Smooth muscle cell (in vitro differentiated cells): Measurements from ENCODE around the gene URI1. TPM values are rescaled to one million over a fixed set of nuclear protein-coding genes. Genes with fewer than 3 reads are reported as not detected.

Experiments
- DNase-seq: peaks from one replicate; lab custom pipeline; 2025; ENCODE audit not compliant: unreplicated experiment; lab: John Stamatoyannopoulos, UW
- H2AFZ ChIP-seq: fragments of 200-600 bp; sonication (generic); 2 replicates; pipeline ENCODE4 v1.6.0; 2016; ENCODE audit warnings: antibody characterized with exemption, low read depth, mild to moderate bottlenecking
- H3F3A ChIP-seq: fragments of 200-600 bp; sonication (generic); 2 replicates; pipeline ENCODE4 v1.6.0; 2017; ENCODE audit warnings: antibody characterized with exemption, low read depth
- H3K27ac ChIP-seq: fragments of 200-600 bp; sonication (generic); 2 replicates; pipeline ENCODE4 v1.5.1; 2016; ENCODE audit warnings: low read depth, mild to moderate bottlenecking
- H3K27me3 ChIP-seq: fragments of 200-600 bp; sonication (generic); 2 replicates; pipeline ENCODE4 v1.6.1; 2016; ENCODE audit warnings: low read depth, mild to moderate bottlenecking
- H3K36me3 ChIP-seq: fragments of 200-600 bp; sonication (generic); 2 replicates; pipeline ENCODE4 v1.5.1; 2016; ENCODE audit warnings: low read depth
- H3K4me1 ChIP-seq: fragments of 200-600 bp; sonication (generic); 2 replicates; pipeline ENCODE4 v1.5.1; 2016; ENCODE audit warnings: low read depth
- H3K4me2 ChIP-seq: fragments of 200-600 bp; sonication (generic); 2 replicates; pipeline ENCODE4 v1.6.0; 2016; ENCODE audit warnings: mild to moderate bottlenecking
- H3K4me3 ChIP-seq: fragments of 200-600 bp; sonication (generic); 2 replicates; pipeline ENCODE4 v1.5.1; 2016; ENCODE audit warnings: mild to moderate bottlenecking
- H3K79me2 ChIP-seq: fragments of 200-600 bp; sonication (generic); 2 replicates; pipeline ENCODE4 v1.6.0; 2016; ENCODE audit warnings: low read depth, mild to moderate bottlenecking
- H3K9ac ChIP-seq: fragments of 200-600 bp; sonication (generic); 2 replicates; pipeline ENCODE4 v1.6.0; 2016; ENCODE audit warnings: low read depth
- H3K9me3 ChIP-seq: fragments of 200-600 bp; sonication (generic); replicated peaks from 2 replicates; pipeline ENCODE4 v1.5.1; 2016; ENCODE audit warnings: low read depth
- H4K20me1 ChIP-seq: fragments of 200-600 bp; sonication (generic); 2 replicates; pipeline ENCODE4 v1.6.0; 2016; ENCODE audit warnings: low read depth
- WGBS: methylation state at CpG from one replicate; pipeline ENCODE4 v1.1.7; 2016; ENCODE audit warnings: low lambda C conversion rate; 5-methylcytosine and 5-hydroxymethylcytosine counted together
- polyA plus RNA-seq: library from polyadenylated mRNA; unstranded; fragments of >200 nt; fragmentation: Nextera tagmentation; extraction: Ambion mirVana; gene quantifications from 2 replicates; pipeline ENCODE4 v1.2.1, GENCODE V29; 2016
- total RNA-seq: library from RNA; depleted of rRNA; stranded (reverse); fragments of >200 nt; gene quantifications from 2 replicates; pipeline ENCODE4 v1.2.3, GENCODE V29; 2014
- TF ChIP-seq, protein P1 (sequence below): fragments of 200-600 bp; sonication (generic); IDR thresholded peaks from 2 replicates; pipeline ENCODE4 v1.5.1; 2017; ENCODE audit warnings: borderline replicate concordance, mild to moderate bottlenecking, antibody characterized with exemption; ENCODE audit not compliant: insufficient read depth, poor library complexity, severe bottlenecking

The URI1 gene
- total and polyA plus RNA-seq, 2 experiments from 2014 or later: 39.3 to 47.6 TPM

DNA sequence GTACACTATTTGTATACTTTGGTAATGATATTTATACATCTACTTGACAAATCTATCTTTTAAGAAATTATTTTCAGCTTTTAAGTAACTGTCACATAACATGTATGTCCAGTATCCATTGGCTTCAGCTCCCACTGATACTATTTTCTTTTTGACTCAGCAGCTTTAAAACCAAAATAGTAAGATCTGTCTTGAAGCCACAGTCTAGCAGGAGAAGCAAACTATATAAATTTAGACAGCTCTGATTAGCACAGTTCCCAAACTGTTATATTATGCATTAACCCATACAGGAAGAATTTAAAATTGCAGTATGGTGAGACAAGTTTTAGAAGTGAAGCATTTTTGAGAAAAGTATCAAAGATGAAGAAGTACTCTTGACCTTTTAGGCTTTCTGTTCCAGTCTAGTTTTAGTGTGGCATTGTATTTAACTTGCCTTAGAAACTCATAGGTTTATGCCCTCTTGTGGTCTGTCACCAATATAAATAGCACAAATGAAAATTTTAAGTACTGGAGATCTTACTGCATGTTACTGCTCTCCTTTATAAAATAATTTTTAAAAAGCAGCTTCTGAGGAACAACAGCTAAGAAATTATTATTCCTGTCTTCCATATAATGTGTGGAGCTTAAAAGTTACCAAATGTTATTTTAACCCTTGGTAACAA, 24.7 kb downstream of the URI1 start:
- H3K4me2 ChIP-seq: peak overlapping the region; percentile 2

DNA sequence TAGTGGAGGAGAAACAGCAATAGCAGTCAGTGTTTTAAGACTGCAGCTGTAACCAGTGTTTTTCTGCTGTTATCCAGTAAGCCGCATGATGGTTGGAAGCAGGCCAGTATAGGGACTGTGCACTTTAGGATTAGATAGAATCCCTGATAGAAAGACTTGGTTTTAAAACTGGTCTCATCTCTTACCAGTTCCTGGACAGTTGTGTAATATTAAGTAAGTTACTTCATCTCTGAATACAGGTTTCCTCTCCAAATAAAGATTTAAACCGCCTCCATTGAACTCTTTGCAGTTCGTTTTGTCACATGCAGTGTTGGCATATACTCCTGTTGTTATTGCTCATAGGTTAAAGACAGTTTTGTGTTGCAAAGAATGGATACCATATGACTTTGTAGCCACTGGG, 25.6 kb downstream of the URI1 start:
- no peak overlapping the region for H3K4me3 ChIP-seq
- peaks cover 8% of the 10 kb centered on the region for H3K4me1 ChIP-seq
- H3K9me3 ChIP-seq: no peaks in the 10 kb centered on the region
- H3K36me3 ChIP-seq: no peaks in the 10 kb centered on the region
- no peak overlapping the region for H3K27ac ChIP-seq
- H2AFZ ChIP-seq: no peak overlapping the region
- peaks cover 100% of the 10 kb centered on the region for H4K20me1 ChIP-seq
- peak overlapping the region; percentile 16 for H3K4me2 ChIP-seq
- 76% methylated on average over 3 of the region's 3 CpGs for WGBS
- no peaks in the 10 kb centered on the region for H3K27me3 ChIP-seq
- peaks cover 97% of the 10 kb centered on the region for H3K79me2 ChIP-seq
- H3K9ac ChIP-seq: no peak overlapping the region
- no peak for DNase-seq
- TF ChIP-seq, protein P1, sequence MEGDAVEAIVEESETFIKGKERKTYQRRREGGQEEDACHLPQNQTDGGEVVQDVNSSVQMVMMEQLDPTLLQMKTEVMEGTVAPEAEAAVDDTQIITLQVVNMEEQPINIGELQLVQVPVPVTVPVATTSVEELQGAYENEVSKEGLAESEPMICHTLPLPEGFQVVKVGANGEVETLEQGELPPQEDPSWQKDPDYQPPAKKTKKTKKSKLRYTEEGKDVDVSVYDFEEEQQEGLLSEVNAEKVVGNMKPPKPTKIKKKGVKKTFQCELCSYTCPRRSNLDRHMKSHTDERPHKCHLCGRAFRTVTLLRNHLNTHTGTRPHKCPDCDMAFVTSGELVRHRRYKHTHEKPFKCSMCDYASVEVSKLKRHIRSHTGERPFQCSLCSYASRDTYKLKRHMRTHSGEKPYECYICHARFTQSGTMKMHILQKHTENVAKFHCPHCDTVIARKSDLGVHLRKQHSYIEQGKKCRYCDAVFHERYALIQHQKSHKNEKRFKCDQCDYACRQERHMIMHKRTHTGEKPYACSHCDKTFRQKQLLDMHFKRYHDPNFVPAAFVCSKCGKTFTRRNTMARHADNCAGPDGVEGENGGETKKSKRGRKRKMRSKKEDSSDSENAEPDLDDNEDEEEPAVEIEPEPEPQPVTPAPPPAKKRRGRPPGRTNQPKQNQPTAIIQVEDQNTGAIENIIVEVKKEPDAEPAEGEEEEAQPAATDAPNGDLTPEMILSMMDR: no peak
- H3F3A ChIP-seq: no peaks in the 10 kb centered on the region

More for the DNA sequence above, 24.7 kb downstream of the URI1 start:
- peak overlapping the region; percentile 14 for H3K27ac ChIP-seq
- H3K36me3 ChIP-seq: no peaks in the 10 kb centered on the region
- no peaks in the 10 kb centered on the region for H3K27me3 ChIP-seq
- DNase-seq: no peak
- no peaks in the 10 kb centered on the region for H3F3A ChIP-seq
- H3K9ac ChIP-seq: no peak overlapping the region
- no peak overlapping the region for H2AFZ ChIP-seq
- H3K79me2 ChIP-seq: peaks cover 97% of the 10 kb centered on the region
- H4K20me1 ChIP-seq: peaks cover 99% of the 10 kb centered on the region
- H3K4me1 ChIP-seq: peaks cover 8% of the 10 kb centered on the region
- no peaks in the 10 kb centered on the region for H3K9me3 ChIP-seq
- H3K4me3 ChIP-seq: no peak overlapping the region
- TF ChIP-seq, protein P1: peak; percentile 22

DNA sequence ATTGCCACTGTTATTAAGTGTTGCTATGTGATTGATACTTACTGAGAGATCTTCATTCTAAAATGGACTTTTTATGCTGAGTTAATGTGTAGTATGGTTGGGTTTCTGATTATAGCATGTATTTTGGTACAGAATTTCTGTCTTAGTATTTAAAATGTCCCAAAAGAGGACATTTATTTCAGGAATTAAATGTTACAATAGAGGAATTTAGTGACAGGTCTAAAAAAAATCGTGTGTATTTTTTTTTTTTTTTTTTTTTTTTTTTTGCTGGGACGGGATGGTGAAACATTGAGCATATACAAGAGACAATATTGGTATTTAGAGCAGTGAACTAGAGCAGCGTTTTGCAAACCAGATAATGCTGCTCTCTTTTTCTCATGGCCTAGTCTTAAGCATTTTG, 27.9 kb downstream of the URI1 start:
- H3K4me3 ChIP-seq: no peak overlapping the region
- no peak overlapping the region for H3K9ac ChIP-seq
- TF ChIP-seq, protein P1: no peak
- no peak overlapping the region for H3K27ac ChIP-seq
- 85% methylated on average over 3 of the region's 3 CpGs for WGBS
- no peaks in the 10 kb centered on the region for H3K36me3 ChIP-seq
- H2AFZ ChIP-seq: no peak overlapping the region
- H3K79me2 ChIP-seq: peaks cover 98% of the 10 kb centered on the region
- peaks cover 100% of the 10 kb centered on the region for H4K20me1 ChIP-seq
- no peak for DNase-seq
- no peaks in the 10 kb centered on the region for H3K27me3 ChIP-seq
- no peaks in the 10 kb centered on the region for H3K9me3 ChIP-seq
- H3F3A ChIP-seq: no peaks in the 10 kb centered on the region
- no peak overlapping the region for H3K4me2 ChIP-seq
- peaks cover 6% of the 10 kb centered on the region for H3K4me1 ChIP-seq

DNA sequence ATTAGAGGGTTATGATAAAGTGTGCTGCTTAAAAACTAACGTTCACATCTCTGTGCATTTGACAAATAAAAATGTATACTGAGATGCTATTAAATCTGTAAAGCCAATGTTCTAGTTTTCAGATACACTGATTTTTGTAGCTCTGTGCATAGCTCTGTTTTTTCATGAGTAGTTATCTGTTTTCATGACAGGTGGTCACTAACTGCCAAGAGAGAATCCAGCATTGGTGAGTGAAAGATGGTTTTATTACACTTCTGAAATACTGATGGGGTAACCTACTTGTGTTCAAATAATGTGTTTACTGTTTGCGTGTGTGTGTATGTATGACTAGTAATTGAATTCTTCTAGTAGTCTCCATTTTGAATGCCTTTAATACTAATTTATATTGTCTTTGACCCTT, 29.0 kb downstream of the URI1 start:
- Histone ChIP-seq H4K20me1 (peaks cover 98% of the 10 kb centered on the region), H2AFZ (no peak overlapping the region), H3K4me2 (no peak overlapping the region), H3K27ac (no peak overlapping the region), H3K4me3 (no peak overlapping the region), H3F3A (no peaks in the 10 kb centered on the region), H3K4me1 (no peaks in the 10 kb centered on the region), H3K9ac (no peak overlapping the region), H3K79me2 (peaks cover 96% of the 10 kb centered on the region), H3K9me3 (no peaks in the 10 kb centered on the region), H3K27me3 (no peaks in the 10 kb centered on the region), H3K36me3 (no peaks in the 10 kb centered on the region)
- no peak for DNase-seq
- TF ChIP-seq, protein P1: no peak
- WGBS: 84% methylated on average over 2 of the region's 2 CpGs
